WTC11 (cell line): ENCODE measurements around the gene CEP170B. TPM values are rescaled to one million over a fixed set of nuclear protein-coding genes. Genes with fewer than 3 reads are reported as not detected.

Experiments
- ATAC-seq: fragments of 200-7000 bp; cut with Tn5 transposase; 2 replicates; pipeline ENCODE4 v1.10.0; 2021; ENCODE audit warnings: mild to moderate bottlenecking, moderate library complexity
- CTCF ChIA-PET: fragments of 300-600 bp; sonication (Branson Sonifier 250); formaldehyde crosslinking; loops from one replicate; lab custom pipeline; 2021; ENCODE audit warnings: antibody characterized with exemption; lab: Charles Lee
- POLR2A ChIA-PET: fragments of 350-600 bp; sonication (Branson Sonifier 250); formaldehyde crosslinking; loops from one replicate; lab custom pipeline; 2021; ENCODE audit warnings: antibody characterized with exemption; lab: Charles Lee
- DNase-seq: peaks from one replicate; pipeline ENCODE4 v3.0.0; 2021; ENCODE audit warnings: low spot score
- H3K27ac Mint-ChIP-seq: 2 replicates; pipeline ENCODE4 v1.8.0; 2021; ENCODE audit warnings: mixed read lengths
- H3K27me3 Mint-ChIP-seq: 2 replicates; pipeline ENCODE4 v1.8.0; 2021; ENCODE audit warnings: low read depth, mild to moderate bottlenecking, moderate library complexity, mixed read lengths
- H3K36me3 Mint-ChIP-seq: 2 replicates; pipeline ENCODE4 v1.8.0; 2021; ENCODE audit warnings: mixed read lengths
- H3K4me1 Mint-ChIP-seq: 2 replicates; pipeline ENCODE4 v1.8.0; 2022; ENCODE audit warnings: mixed read lengths
- H3K4me3 Mint-ChIP-seq: 2 replicates; pipeline ENCODE4 v1.8.0; 2021; ENCODE audit warnings: mild to moderate bottlenecking, moderate library complexity, mixed read lengths
- H3K9me3 Mint-ChIP-seq: 2 replicates; pipeline ENCODE4 v1.8.0; 2021; ENCODE audit warnings: mixed read lengths
- ATF6 ChIP-seq: sonication (generic); formaldehyde crosslinking; IDR thresholded peaks from 2 replicates; pipeline ENCODE4 v1.8.1; 2023; ENCODE audit warnings: mild to moderate bottlenecking, missing genetic modification reagents
- CBFB ChIP-seq: sonication (generic); formaldehyde crosslinking; IDR thresholded peaks from 2 replicates; pipeline ENCODE4 v1.8.1; 2022; ENCODE audit warnings: mild to moderate bottlenecking, low read depth, missing genetic modification reagents
- CREB1 ChIP-seq: sonication (generic); formaldehyde crosslinking; IDR thresholded peaks from 2 replicates; pipeline ENCODE4 v1.8.0; 2023; ENCODE audit warnings: mild to moderate bottlenecking, missing genetic modification reagents
- CTCF ChIP-seq: fragments of 200-600 bp; IDR thresholded peaks from 2 replicates; pipeline ENCODE4 v1.8.0; 2022; ENCODE audit warnings: antibody characterized with exemption
- ETV6 ChIP-seq: sonication (generic); formaldehyde crosslinking; IDR thresholded peaks from 2 replicates; pipeline ENCODE4 v1.8.1; 2022; ENCODE audit warnings: mild to moderate bottlenecking, missing genetic modification reagents
- GABPB1 ChIP-seq: sonication (generic); formaldehyde crosslinking; IDR thresholded peaks from 2 replicates; pipeline ENCODE4 v1.8.1; 2023; ENCODE audit warnings: mild to moderate bottlenecking, missing genetic modification reagents
- HMGA2 ChIP-seq: fragments of 250-450 bp; sonication (Bioruptor Pico); IDR thresholded peaks from 2 replicates; pipeline ENCODE4 v1.4.0; 2021; ENCODE audit warnings: mild to moderate bottlenecking, moderate library complexity
- JAZF1 ChIP-seq: fragments of 250-450 bp; sonication (Bioruptor Pico); IDR thresholded peaks from 2 replicates; pipeline ENCODE4 v1.9.0; 2021; ENCODE audit warnings: moderate library complexity, mild to moderate bottlenecking, inconsistent platforms
- JUN ChIP-seq: sonication (generic); formaldehyde crosslinking; IDR thresholded peaks from 2 replicates; pipeline ENCODE4 v1.8.0; 2023; ENCODE audit warnings: mild to moderate bottlenecking, missing genetic modification reagents
- KAT7 ChIP-seq: sonication (generic); formaldehyde crosslinking; IDR thresholded peaks from 2 replicates; pipeline ENCODE4 v1.8.1; 2023; ENCODE audit warnings: missing genetic modification reagents, mild to moderate bottlenecking, borderline replicate concordance
- MXD4 ChIP-seq: fragments of 250-450 bp; sonication (Bioruptor Pico); IDR thresholded peaks from 2 replicates; pipeline ENCODE4 v1.8.0; 2021; ENCODE audit warnings: mild to moderate bottlenecking, moderate library complexity, borderline replicate concordance
- NFYB ChIP-seq: sonication (generic); formaldehyde crosslinking; conservative IDR thresholded peaks from 2 replicates; pipeline ENCODE4 v1.8.0; 2022; ENCODE audit warnings: low read depth, missing genetic modification reagents
- NR3C1 ChIP-seq: sonication (generic); formaldehyde crosslinking; conservative IDR thresholded peaks from 2 replicates; pipeline ENCODE4 v1.8.1; 2023; ENCODE audit warnings: low read depth, mild to moderate bottlenecking, missing genetic modification reagents
- PRDM15 ChIP-seq: sonication (generic); formaldehyde crosslinking; IDR thresholded peaks from 2 replicates; pipeline ENCODE4 v1.8.0; 2022; ENCODE audit warnings: missing genetic modification reagents
- RELA ChIP-seq: sonication (generic); formaldehyde crosslinking; IDR thresholded peaks from 2 replicates; pipeline ENCODE4 v1.8.1; 2022; ENCODE audit warnings: missing genetic modification reagents, mild to moderate bottlenecking, borderline replicate concordance
- SMAD4 ChIP-seq: sonication (generic); formaldehyde crosslinking; IDR thresholded peaks from 2 replicates; pipeline ENCODE4 v1.8.0; 2022; ENCODE audit warnings: mild to moderate bottlenecking, missing genetic modification reagents
- SOX15 ChIP-seq: fragments of 250-450 bp; sonication (Bioruptor Pico); IDR thresholded peaks from 2 replicates; pipeline ENCODE4 v1.9.0; 2021; ENCODE audit warnings: mild to moderate bottlenecking
- TEAD4 ChIP-seq: sonication (generic); formaldehyde crosslinking; IDR thresholded peaks from 2 replicates; pipeline ENCODE4 v1.8.0; 2022; ENCODE audit warnings: mild to moderate bottlenecking, missing genetic modification reagents
- TP53 ChIP-seq: sonication (generic); formaldehyde crosslinking; IDR thresholded peaks from 2 replicates; pipeline ENCODE4 v1.8.1; 2023; ENCODE audit warnings: mild to moderate bottlenecking, missing genetic modification reagents
- ZBTB43 ChIP-seq: sonication (generic); formaldehyde crosslinking; IDR thresholded peaks from 2 replicates; pipeline ENCODE4 v1.8.1; 2023; ENCODE audit warnings: mild to moderate bottlenecking, missing genetic modification reagents
- ZNF232 ChIP-seq: sonication (generic); formaldehyde crosslinking; IDR thresholded peaks from 2 replicates; pipeline ENCODE4 v1.8.0; 2022; ENCODE audit warnings: mild to moderate bottlenecking, missing genetic modification reagents
- ZNF317 ChIP-seq: sonication (generic); formaldehyde crosslinking; IDR thresholded peaks from 2 replicates; pipeline ENCODE4 v1.8.1; 2023; ENCODE audit warnings: low read depth, mild to moderate bottlenecking, moderate library complexity, missing genetic modification reagents, borderline replicate concordance
- ZNF423 ChIP-seq: fragments of 250-450 bp; sonication (Bioruptor Pico); IDR thresholded peaks from 2 replicates; pipeline ENCODE4 v2.1.2; 2022; ENCODE audit warnings: mild to moderate bottlenecking, moderate library complexity
- ZSCAN18 ChIP-seq: fragments of 250-450 bp; sonication (Bioruptor Pico); IDR thresholded peaks from 2 replicates; pipeline ENCODE4 v2.1.2; 2022; ENCODE audit warnings: mild to moderate bottlenecking, moderate library complexity
- total RNA-seq: library from RNA; stranded (reverse); gene quantifications from 3 replicates; pipeline ENCODE4 v1.2.3, GENCODE V29; 2021

CEP170B gene
- total RNA-seq, 1 experiment from 2014 or later = 47.0 TPM

- POLR2A ChIA-PET = interaction anchor here (1.0 kb wide), 1 partner anchor 274 kb away, joined by 3 read pairs; no protein-coding TSS in a partner anchor
- 0 out of 2 replicates have a peak, but pooled peaks have one; percentile 10 for ATAC-seq
- no peak for DNase-seq
- no peak overlapping the region for H3K27ac Mint-ChIP-seq
- H3K4me3 Mint-ChIP-seq = no peak overlapping the region
- H3K4me1 Mint-ChIP-seq = peaks cover 15% of the 10 kb centered on the region
- no peak for TF ChIP-seq ZNF423
- no peak for TF ChIP-seq JAZF1
- no peak for TF ChIP-seq MXD4 (CRISPR knock-in tag)
- TF ChIP-seq HMGA2 (CRISPR knock-in tag) = no peak
- no peak for TF ChIP-seq GABPB1 (CRISPR knock-in tag)
- no peak for TF ChIP-seq SMAD4 (CRISPR knock-in tag)
- TF ChIP-seq RELA (CRISPR knock-in tag) = no peak
- no peak for TF ChIP-seq SOX15 (CRISPR knock-in tag)
- TF ChIP-seq ATF6 (CRISPR knock-in tag) = no peak
- no peak for TF ChIP-seq TEAD4 (CRISPR knock-in tag)
- no peak for TF ChIP-seq CTCF
- no peaks in the 10 kb centered on the region for H3K36me3 Mint-ChIP-seq
- H3K9me3 Mint-ChIP-seq = no peaks in the 10 kb centered on the region
- H3K27me3 Mint-ChIP-seq = peaks cover 12% of the 10 kb centered on the region
- CTCF ChIA-PET = interaction anchor here (0.5 to 1.7 kb wide), 7 partner anchors 11 to 770 kb away, joined by 3 to 12 read pairs (median 3); partner anchors contain the start of gene ASPG
These were observed 9.5 kb upstream of the CEP170B start for GRCh38 chr14:104855532-104856090.

GRCh38 chr14:104856157-104856868 is 8.8 kb upstream of the CEP170B start:
- no peak for DNase-seq
- Mint-ChIP-seq H3K36me3 (no peaks in the 10 kb centered on the region), H3K9me3 (no peaks in the 10 kb centered on the region), H3K4me3 (no peak overlapping the region), H3K27me3 (peaks cover 12% of the 10 kb centered on the region), H3K4me1 (peaks cover 15% of the 10 kb centered on the region), H3K27ac (no peak overlapping the region)
- POLR2A ChIA-PET = interaction anchor here (1.0 kb wide), 1 partner anchor 273 kb away, joined by 3 read pairs; no protein-coding TSS in a partner anchor
- CTCF ChIA-PET = interaction anchor here (0.7 to 1.7 kb wide), 7 partner anchors 12 to 771 kb away, joined by 3 to 12 read pairs (median 3); partner anchors contain the start of gene ASPG
- ATAC-seq = peak; percentile 24; the same call in 1 of the 2 replicates
- TF ChIP-seq PRDM15 (CRISPR knock-in tag) (no peak), KAT7 (no peak), NR3C1 (CRISPR knock-in tag) (no peak), ZNF232 (CRISPR knock-in tag) (no peak), ZSCAN18 (CRISPR knock-in tag) (no peak), ZBTB43 (CRISPR knock-in tag) (no peak), JUN (CRISPR knock-in tag) (no peak), GABPB1 (CRISPR knock-in tag) (no peak), TP53 (CRISPR knock-in tag) (no peak), JAZF1 (no peak), ZNF317 (CRISPR knock-in tag) (no peak), CREB1 (no peak), NFYB (CRISPR knock-in tag) (no peak), CBFB (CRISPR knock-in tag) (no peak), ETV6 (no peak)
